Measurements from ENCODE around the gene STRA6.

The STRA6 gene

GRCh38 chr15:74159773-74160172, 42.8 kb downstream of the STRA6 start:
- no peak for DNase-seq

- no peak for DNase-seq
Measured at GRCh38 chr15:74158855-74159650, 43.5 kb downstream of the STRA6 start.

GRCh38 chr15:74157868-74158827, 44.4 kb downstream of the STRA6 start:
- no peak for DNase-seq

GRCh38 chr15:74156678-74157411, 45.7 kb downstream of the STRA6 start:
- no peak for DNase-seq

GRCh38 chr15:74155766-74156417, 46.7 kb downstream of the STRA6 start:
- no peak for DNase-seq

- DNase-seq: no peak
Measured at GRCh38 chr15:74147051-74147450, 55.5 kb downstream of the STRA6 start.

GRCh38 chr15:74146277-74146800, 56.2 kb downstream of the STRA6 start:
- no peak for DNase-seq

- no peak for DNase-seq
Measured at GRCh38 chr15:74144153-74144775, 58.3 kb downstream of the STRA6 start.

- no peak for DNase-seq
Measured at GRCh38 chr15:74141591-74141990, 61.0 kb downstream of the STRA6 start.

GRCh38 chr15:74138642-74139041, 63.9 kb downstream of the STRA6 start:
- DNase-seq: no peak

GRCh38 chr15:74137537-74137894, 65.1 kb downstream of the STRA6 start:
- no peak for DNase-seq

- DNase-seq: no peak
Measured at GRCh38 chr15:74136814-74137536, 65.6 kb downstream of the STRA6 start.

- no peak for DNase-seq
Measured at GRCh38 chr15:74136540-74136813, 66.1 kb downstream of the STRA6 start.

GRCh38 chr15:74135041-74135565, 67.5 kb downstream of the STRA6 start:
- no peak for DNase-seq

- DNase-seq: peak; percentile 52
Measured at GRCh38 chr15:74134387-74135027, 68.1 kb downstream of the STRA6 start.

GRCh38 chr15:74133694-74134386, 68.7 kb downstream of the STRA6 start:
- no peak for DNase-seq

- no peak for DNase-seq
Measured at GRCh38 chr15:74132681-74133651, 69.6 kb downstream of the STRA6 start.

GRCh38 chr15:74131628-74132413, 70.8 kb downstream of the STRA6 start:
- DNase-seq: no peak
